ENCODE results near the gene UCK2. TPM values are rescaled to one million over a fixed set of nuclear protein-coding genes. Genes with fewer than 3 reads are reported as not detected.

The UCK2 gene
- total and polyA plus RNA-seq, 9 of the 15 experiments (the other 6 are each of a cell fraction or from before 2014, with no cell fraction given) = 71.6 to 145 (median 95.8) TPM

GRCh38 chr1:165836664-165837482, 9.5 kb downstream of the UCK2 start (continued):
- TF ChIP-seq ARID4B (CRISPR knock-in tag; IDR thresholded peaks at IDR 0.05) (no peak), CHD2 (IDR thresholded peaks at IDR 0.05; ENCODE audit: low read depth, low read length) (no peak), DNMT1 (IDR thresholded peaks at IDR 0.05) (no peak), MGA (IDR thresholded peaks at IDR 0.05) (peak; percentile 85), TFAP4 (CRISPR knock-in tag; IDR thresholded peaks at IDR 0.05; ENCODE audit: borderline replicate concordance) (no peak), STAT5B (CRISPR knock-in tag; IDR thresholded peaks at IDR 0.05) (no peak)

All from K562 (cell line).